ENCODE measurements around the gene WDFY4. TPM values are rescaled to one million over a fixed set of nuclear protein-coding genes. Genes with fewer than 3 reads are reported as not detected.

WDFY4 gene
- total RNA-seq, 2 donors from 2014 or later = not detected

DNA sequence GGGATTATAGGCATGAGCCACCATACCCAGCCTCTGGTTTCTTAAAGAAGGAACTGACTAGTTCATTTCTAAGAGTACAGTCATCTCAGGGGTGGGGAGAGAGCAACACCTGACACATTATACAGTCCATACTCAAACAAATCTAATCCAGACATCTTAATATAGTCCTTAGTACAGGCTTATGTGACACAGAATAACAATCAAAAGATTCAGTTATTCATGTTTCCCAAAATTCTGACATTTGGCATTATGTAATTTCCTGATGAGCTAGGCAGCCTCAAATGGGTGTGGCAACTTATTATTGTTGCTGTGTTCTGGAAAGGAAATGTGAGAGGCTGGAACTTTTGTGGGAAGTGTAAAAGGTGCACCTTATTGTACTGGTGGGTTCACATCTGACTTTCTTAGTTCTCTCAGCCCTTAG is 116.3 kb downstream of the WDFY4 start:
- no peak overlapping the region for H3K27ac Mint-ChIP-seq
- H3K4me3 ChIP-seq (ENCODE audit: low read length) = no peak overlapping the region

DNA sequence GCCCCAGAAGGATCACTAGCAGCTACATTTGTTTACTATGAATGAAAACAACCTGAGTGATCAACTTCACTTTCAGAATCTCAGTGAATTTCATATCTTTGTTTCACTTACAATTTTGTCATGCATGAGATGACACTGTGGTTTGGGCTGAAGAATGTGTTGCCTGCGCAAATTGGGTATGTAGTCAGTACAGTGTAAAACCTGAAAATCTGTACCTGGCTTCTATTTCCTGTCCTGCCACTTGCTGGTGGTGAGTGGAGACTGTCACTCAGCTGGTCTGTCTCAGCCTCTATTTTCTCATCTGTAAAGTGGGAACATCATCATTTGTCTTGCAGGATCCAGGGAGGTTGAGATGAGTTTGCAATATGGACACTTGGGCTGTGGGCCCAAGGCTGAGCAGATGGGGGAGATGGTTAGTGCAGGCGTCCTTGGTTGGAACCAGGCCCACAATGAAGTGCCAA is 118.0 kb downstream of the WDFY4 start:
- H3K4me3 Mint-ChIP-seq = no peak overlapping the region
- no peaks in the 10 kb centered on the region for H3K9me3 ChIP-seq (ENCODE audit: control insufficient read depth, low read length)
- H3K36me3 Mint-ChIP-seq (ENCODE audit: low read depth) = no peaks in the 10 kb centered on the region
- no peak overlapping the region for H3K27ac ChIP-seq (ENCODE audit: low read depth, low read length)
- H3K27me3 Mint-ChIP-seq (ENCODE audit: insufficient read depth) = peaks cover 8% of the 10 kb centered on the region
- H3K9ac ChIP-seq (ENCODE audit: extremely low read depth, low read length, poor library complexity, severe bottlenecking) = no peak overlapping the region
- WGBS, 2 experiments (ENCODE audit: insufficient coverage in 1 of 2, insufficient read length in 1 of 2) = 90 to 100% methylated on average over 2 of the region's 2 CpGs
- no peak overlapping the region for H3K27ac Mint-ChIP-seq
- H3K4me1 ChIP-seq (ENCODE audit: control insufficient read depth, insufficient read depth, low read length) = no peaks in the 10 kb centered on the region
- no peaks in the 10 kb centered on the region for H3K36me3 ChIP-seq (ENCODE audit: control insufficient read depth, insufficient read depth, low read length)
- no peak overlapping the region for H3K4me3 ChIP-seq (ENCODE audit: low read length)
- TF ChIP-seq, protein P1, sequence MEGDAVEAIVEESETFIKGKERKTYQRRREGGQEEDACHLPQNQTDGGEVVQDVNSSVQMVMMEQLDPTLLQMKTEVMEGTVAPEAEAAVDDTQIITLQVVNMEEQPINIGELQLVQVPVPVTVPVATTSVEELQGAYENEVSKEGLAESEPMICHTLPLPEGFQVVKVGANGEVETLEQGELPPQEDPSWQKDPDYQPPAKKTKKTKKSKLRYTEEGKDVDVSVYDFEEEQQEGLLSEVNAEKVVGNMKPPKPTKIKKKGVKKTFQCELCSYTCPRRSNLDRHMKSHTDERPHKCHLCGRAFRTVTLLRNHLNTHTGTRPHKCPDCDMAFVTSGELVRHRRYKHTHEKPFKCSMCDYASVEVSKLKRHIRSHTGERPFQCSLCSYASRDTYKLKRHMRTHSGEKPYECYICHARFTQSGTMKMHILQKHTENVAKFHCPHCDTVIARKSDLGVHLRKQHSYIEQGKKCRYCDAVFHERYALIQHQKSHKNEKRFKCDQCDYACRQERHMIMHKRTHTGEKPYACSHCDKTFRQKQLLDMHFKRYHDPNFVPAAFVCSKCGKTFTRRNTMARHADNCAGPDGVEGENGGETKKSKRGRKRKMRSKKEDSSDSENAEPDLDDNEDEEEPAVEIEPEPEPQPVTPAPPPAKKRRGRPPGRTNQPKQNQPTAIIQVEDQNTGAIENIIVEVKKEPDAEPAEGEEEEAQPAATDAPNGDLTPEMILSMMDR (conservative IDR thresholded peaks at IDR 0.05) = no peak
- no peaks in the 10 kb centered on the region for H3K27me3 ChIP-seq (ENCODE audit: control insufficient read depth, insufficient read depth, low read length, poor library complexity, severe bottlenecking)
- H3K9me3 Mint-ChIP-seq = peaks cover 5% of the 10 kb centered on the region
- no peak for DNase-seq
- H3K4me1 Mint-ChIP-seq = peaks cover 3% of the 10 kb centered on the region

More for the DNA sequence above, 116.3 kb downstream of the WDFY4 start:
- Histone ChIP-seq H3K27me3 (ENCODE audit: control insufficient read depth, insufficient read depth, low read length, poor library complexity, severe bottlenecking) (no peaks in the 10 kb centered on the region), H3K4me1 (ENCODE audit: control insufficient read depth, insufficient read depth, low read length) (no peaks in the 10 kb centered on the region), H3K9ac (ENCODE audit: extremely low read depth, low read length, poor library complexity, severe bottlenecking) (no peak overlapping the region), H3K36me3 (ENCODE audit: control insufficient read depth, insufficient read depth, low read length) (no peaks in the 10 kb centered on the region), H3K9me3 (ENCODE audit: control insufficient read depth, low read length) (no peaks in the 10 kb centered on the region), H3K27ac (ENCODE audit: low read depth, low read length) (no peak overlapping the region)
- Mint-ChIP-seq H3K27me3 (ENCODE audit: insufficient read depth) (peaks cover 9% of the 10 kb centered on the region), H3K9me3 (peaks cover 5% of the 10 kb centered on the region), H3K4me1 (no peaks in the 10 kb centered on the region), H3K4me3 (no peak overlapping the region), H3K36me3 (ENCODE audit: low read depth) (no peaks in the 10 kb centered on the region)
- TF ChIP-seq, protein P1 (conservative IDR thresholded peaks at IDR 0.05) = no peak
- DNase-seq = no peak

DNA sequence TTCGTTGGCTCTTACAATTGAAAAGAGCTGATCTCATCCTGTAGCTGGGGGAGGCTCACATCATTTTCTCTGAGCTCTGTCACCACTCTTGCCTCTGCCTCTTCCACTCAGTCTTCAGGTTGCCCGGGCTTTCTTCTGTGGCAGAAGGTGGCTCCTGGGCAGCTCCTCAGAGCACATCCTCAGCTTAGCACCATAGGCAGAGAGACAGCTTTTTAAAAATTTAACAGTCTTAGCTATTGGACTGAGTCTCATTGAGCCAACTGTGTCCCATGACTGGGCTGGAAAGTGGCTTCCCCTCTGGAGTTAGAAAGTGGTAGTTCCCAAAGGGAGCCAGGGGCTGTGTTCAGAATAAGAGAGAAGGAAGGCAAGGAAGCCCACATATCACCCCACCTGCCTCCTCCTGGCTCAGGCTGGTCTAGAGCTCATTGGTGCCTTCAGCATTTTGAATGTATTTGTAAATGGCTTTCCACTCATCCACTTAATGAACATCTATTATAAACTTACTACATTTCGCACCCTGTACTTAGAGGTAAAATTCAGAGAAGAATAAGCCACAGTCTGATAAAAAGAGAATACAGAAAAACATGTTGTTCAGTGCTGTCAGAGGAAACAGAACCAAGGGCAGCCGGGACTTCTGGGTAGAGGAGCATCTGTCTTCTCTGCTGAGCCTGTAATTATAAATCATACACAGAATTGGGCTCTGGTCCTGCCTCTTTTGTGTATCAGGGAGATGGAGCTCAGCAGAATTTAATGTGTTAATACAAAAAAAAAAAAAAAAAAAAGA is 119.3 kb downstream of the WDFY4 start:
- Histone ChIP-seq H3K27ac (ENCODE audit: low read depth, low read length) (no peak overlapping the region), H3K9ac (ENCODE audit: extremely low read depth, low read length, poor library complexity, severe bottlenecking) (no peak overlapping the region), H3K27me3 (ENCODE audit: control insufficient read depth, insufficient read depth, low read length, poor library complexity, severe bottlenecking) (no peaks in the 10 kb centered on the region), H3K36me3 (ENCODE audit: control insufficient read depth, insufficient read depth, low read length) (no peaks in the 10 kb centered on the region), H3K4me3 (ENCODE audit: low read length) (no peak overlapping the region), H3K9me3 (ENCODE audit: control insufficient read depth, low read length) (no peaks in the 10 kb centered on the region), H3K4me1 (ENCODE audit: control insufficient read depth, insufficient read depth, low read length) (no peaks in the 10 kb centered on the region)
- WGBS, 2 experiments (ENCODE audit: insufficient coverage in 1 of 2, insufficient read length in 1 of 2) = 84 to 100% methylated on average over 2 to 4 of the region's 4 CpGs
- TF ChIP-seq, protein P1 (conservative IDR thresholded peaks at IDR 0.05) = no peak
- Mint-ChIP-seq H3K27me3 (ENCODE audit: insufficient read depth) (peaks cover 12% of the 10 kb centered on the region), H3K27ac (no peak overlapping the region), H3K36me3 (ENCODE audit: low read depth) (no peaks in the 10 kb centered on the region), H3K4me3 (no peak overlapping the region), H3K9me3 (peaks cover 5% of the 10 kb centered on the region), H3K4me1 (peaks cover 3% of the 10 kb centered on the region)
- no peak for DNase-seq

Measured in endodermal cell (in vitro differentiated cells).